SK-N-SH treated with all-trans-retinoic acid at 6 μM for 48 hours (cell line): ENCODE results near the gene GAD1.

Experiments
- ARNTL ChIP-seq: fragments of 450-650 bp; formaldehyde crosslinking; IDR thresholded peaks from 2 replicates; pipeline ENCODE4 v1.5.0; 2020; ENCODE audit warnings: low read depth, mild to moderate bottlenecking, moderate library complexity, borderline replicate concordance
- BACH2 ChIP-seq: fragments of 250-450 bp; sonication (Bioruptor Pico); IDR thresholded peaks from 2 replicates; pipeline ENCODE4 v1.9.0; 2021; ENCODE audit warnings: mild to moderate bottlenecking, borderline replicate concordance
- CSDC2 ChIP-seq: fragments of 250-450 bp; sonication (Bioruptor Pico); IDR thresholded peaks from 2 replicates; pipeline ENCODE4 v1.5.0; 2020; ENCODE audit warnings: mild to moderate bottlenecking, moderate library complexity
- OSR1 ChIP-seq: fragments of 250-450 bp; sonication (Bioruptor Pico); IDR thresholded peaks from 2 replicates; pipeline ENCODE4 v1.8.0; 2022; ENCODE audit warnings: moderate library complexity, mild to moderate bottlenecking, inconsistent platforms
- SNAI2 ChIP-seq: fragments of 250-450 bp; sonication (Bioruptor Pico); IDR thresholded peaks from 2 replicates; pipeline ENCODE4 v1.5.0; 2020; ENCODE audit warnings: mild to moderate bottlenecking, moderate library complexity
- TCF4 ChIP-seq: fragments of 250-450 bp; sonication (Bioruptor Pico); IDR thresholded peaks from 2 replicates; pipeline ENCODE4 v1.8.0; 2021; ENCODE audit warnings: mild to moderate bottlenecking, moderate library complexity, borderline replicate concordance
- TOX ChIP-seq: fragments of 250-450 bp; sonication (Bioruptor Pico); IDR thresholded peaks from 2 replicates; pipeline ENCODE4 v1.8.0; 2021; ENCODE audit warnings: mild to moderate bottlenecking, moderate library complexity, borderline replicate concordance
- ZFP3 ChIP-seq: fragments of 250-450 bp; sonication (Bioruptor Pico); IDR thresholded peaks from 2 replicates; pipeline ENCODE4 v1.5.0; 2020; ENCODE audit warnings: mild to moderate bottlenecking, moderate library complexity
- ZNF565 ChIP-seq: fragments of 450-650 bp; formaldehyde crosslinking; conservative IDR thresholded peaks from 2 replicates; pipeline ENCODE4 v1.5.0; 2020; ENCODE audit warnings: low read depth, mild to moderate bottlenecking, moderate library complexity
- TF ChIP-seq, protein P1 (sequence below): fragments of 250-450 bp; sonication (Bioruptor Pico); IDR thresholded peaks from 2 replicates; pipeline ENCODE4 v1.5.0; 2020; ENCODE audit warnings: mild to moderate bottlenecking, moderate library complexity
- TF ChIP-seq, protein P2 (sequence below): fragments of 250-450 bp; sonication (Bioruptor Pico); IDR thresholded peaks from 2 replicates; pipeline ENCODE4 v1.8.0; 2020; ENCODE audit warnings: mild to moderate bottlenecking, moderate library complexity, borderline replicate concordance

DNA sequence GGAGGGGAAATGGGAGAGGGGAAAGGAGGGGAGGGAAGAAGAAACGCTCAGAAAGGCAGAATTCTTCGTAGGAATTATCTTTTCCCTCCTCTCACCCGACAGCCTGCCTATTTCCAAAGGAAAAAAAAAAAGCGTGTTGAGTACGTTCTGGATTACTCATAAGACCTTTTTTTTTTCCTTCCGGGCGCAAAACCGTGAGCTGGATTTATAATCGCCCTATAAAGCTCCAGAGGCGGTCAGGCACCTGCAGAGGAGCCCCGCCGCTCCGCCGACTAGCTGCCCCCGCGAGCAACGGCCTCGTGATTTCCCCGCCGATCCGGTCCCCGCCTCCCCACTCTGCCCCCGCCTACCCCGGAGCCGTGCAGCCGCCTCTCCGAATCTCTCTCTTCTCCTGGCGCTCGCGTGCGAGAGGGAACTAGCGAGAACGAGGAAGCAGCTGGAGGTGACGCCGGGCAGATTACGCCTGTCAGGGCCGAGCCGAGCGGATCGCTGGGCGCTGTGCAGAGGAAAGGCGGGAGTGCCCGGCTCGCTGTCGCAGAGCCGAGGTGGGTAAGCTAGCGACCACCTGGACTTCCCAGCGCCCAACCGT, at the start of gene GAD1:
- TF ChIP-seq OSR1 (CRISPR knock-in tag) (no peak), ZFP3 (CRISPR knock-in tag) (no peak), SNAI2 (no peak), ZNF565 (CRISPR knock-in tag) (no peak), TCF4 (no peak), CSDC2 (no peak), TOX (CRISPR knock-in tag) (no peak), BACH2 (no peak), ARNTL (no peak)
- TF ChIP-seq, protein P1, sequence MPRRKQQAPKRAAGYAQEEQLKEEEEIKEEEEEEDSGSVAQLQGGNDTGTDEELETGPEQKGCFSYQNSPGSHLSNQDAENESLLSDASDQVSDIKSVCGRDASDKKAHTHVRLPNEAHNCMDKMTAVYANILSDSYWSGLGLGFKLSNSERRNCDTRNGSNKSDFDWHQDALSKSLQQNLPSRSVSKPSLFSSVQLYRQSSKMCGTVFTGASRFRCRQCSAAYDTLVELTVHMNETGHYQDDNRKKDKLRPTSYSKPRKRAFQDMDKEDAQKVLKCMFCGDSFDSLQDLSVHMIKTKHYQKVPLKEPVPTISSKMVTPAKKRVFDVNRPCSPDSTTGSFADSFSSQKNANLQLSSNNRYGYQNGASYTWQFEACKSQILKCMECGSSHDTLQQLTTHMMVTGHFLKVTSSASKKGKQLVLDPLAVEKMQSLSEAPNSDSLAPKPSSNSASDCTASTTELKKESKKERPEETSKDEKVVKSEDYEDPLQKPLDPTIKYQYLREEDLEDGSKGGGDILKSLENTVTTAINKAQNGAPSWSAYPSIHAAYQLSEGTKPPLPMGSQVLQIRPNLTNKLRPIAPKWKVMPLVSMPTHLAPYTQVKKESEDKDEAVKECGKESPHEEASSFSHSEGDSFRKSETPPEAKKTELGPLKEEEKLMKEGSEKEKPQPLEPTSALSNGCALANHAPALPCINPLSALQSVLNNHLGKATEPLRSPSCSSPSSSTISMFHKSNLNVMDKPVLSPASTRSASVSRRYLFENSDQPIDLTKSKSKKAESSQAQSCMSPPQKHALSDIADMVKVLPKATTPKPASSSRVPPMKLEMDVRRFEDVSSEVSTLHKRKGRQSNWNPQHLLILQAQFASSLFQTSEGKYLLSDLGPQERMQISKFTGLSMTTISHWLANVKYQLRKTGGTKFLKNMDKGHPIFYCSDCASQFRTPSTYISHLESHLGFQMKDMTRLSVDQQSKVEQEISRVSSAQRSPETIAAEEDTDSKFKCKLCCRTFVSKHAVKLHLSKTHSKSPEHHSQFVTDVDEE (CRISPR knock-in tag): no peak
- TF ChIP-seq, protein P2, sequence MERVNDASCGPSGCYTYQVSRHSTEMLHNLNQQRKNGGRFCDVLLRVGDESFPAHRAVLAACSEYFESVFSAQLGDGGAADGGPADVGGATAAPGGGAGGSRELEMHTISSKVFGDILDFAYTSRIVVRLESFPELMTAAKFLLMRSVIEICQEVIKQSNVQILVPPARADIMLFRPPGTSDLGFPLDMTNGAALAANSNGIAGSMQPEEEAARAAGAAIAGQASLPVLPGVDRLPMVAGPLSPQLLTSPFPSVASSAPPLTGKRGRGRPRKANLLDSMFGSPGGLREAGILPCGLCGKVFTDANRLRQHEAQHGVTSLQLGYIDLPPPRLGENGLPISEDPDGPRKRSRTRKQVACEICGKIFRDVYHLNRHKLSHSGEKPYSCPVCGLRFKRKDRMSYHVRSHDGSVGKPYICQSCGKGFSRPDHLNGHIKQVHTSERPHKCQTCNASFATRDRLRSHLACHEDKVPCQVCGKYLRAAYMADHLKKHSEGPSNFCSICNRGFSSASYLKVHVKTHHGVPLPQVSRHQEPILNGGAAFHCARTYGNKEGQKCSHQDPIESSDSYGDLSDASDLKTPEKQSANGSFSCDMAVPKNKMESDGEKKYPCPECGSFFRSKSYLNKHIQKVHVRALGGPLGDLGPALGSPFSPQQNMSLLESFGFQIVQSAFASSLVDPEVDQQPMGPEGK (CRISPR knock-in tag): no peak
